NT2/D1 (cell line): ENCODE measurements around the gene NBEAL1.
"Not testable (repeated sequence)": the region's sequence is repeated elsewhere in the genome, so short reads cannot be mapped to it uniquely, and the experiment has no call there.

Source experiments
- DNase-seq: peaks from one replicate; pipeline ENCODE4 v3.0.0-alpha.2; 2011; ENCODE audit warnings: low read depth, low spot score
- H3K27me3 ChIP-seq: 2 replicates; pipeline ENCODE4 v1.6.0; 2011; ENCODE audit warnings: mild to moderate bottlenecking; ENCODE audit not compliant: insufficient read length, insufficient read depth
- H3K36me3 ChIP-seq: 2 replicates; pipeline ENCODE4 v1.6.1; 2011; ENCODE audit warnings: mild to moderate bottlenecking, low read length, mixed read lengths; ENCODE audit not compliant: insufficient read depth, insufficient read length
- H3K4me1 ChIP-seq: 2 replicates; pipeline ENCODE4 v1.5.1; 2011; ENCODE audit not compliant: insufficient read depth, insufficient read length
- H3K4me3 ChIP-seq: 2 replicates; pipeline ENCODE4 v1.5.1; 2011; ENCODE audit warnings: low read depth; ENCODE audit not compliant: insufficient read length
- H3K9ac ChIP-seq: 2 replicates; pipeline ENCODE4 v1.6.0; 2011; ENCODE audit warnings: low read depth; ENCODE audit not compliant: insufficient read length
- H3K9me3 ChIP-seq: 2 replicates; pipeline ENCODE4 v1.5.1; 2011; ENCODE audit warnings: mild to moderate bottlenecking, low read length; ENCODE audit not compliant: insufficient read depth
- SUZ12 ChIP-seq: IDR thresholded peaks from 2 replicates; pipeline ENCODE4 v1.6.1; 2011; ENCODE audit not compliant: insufficient read length, insufficient read depth; ENCODE audit errors: extremely low read depth
- YY1 ChIP-seq: IDR thresholded peaks from 2 replicates; pipeline ENCODE4 v1.6.1; 2011; ENCODE audit not compliant: insufficient read length, insufficient read depth
- ZNF274 ChIP-seq: IDR thresholded peaks from 2 replicates; pipeline ENCODE4 v1.6.1; 2011; ENCODE audit warnings: mild to moderate bottlenecking, low read depth, low read length

The NBEAL1 gene

DNA sequence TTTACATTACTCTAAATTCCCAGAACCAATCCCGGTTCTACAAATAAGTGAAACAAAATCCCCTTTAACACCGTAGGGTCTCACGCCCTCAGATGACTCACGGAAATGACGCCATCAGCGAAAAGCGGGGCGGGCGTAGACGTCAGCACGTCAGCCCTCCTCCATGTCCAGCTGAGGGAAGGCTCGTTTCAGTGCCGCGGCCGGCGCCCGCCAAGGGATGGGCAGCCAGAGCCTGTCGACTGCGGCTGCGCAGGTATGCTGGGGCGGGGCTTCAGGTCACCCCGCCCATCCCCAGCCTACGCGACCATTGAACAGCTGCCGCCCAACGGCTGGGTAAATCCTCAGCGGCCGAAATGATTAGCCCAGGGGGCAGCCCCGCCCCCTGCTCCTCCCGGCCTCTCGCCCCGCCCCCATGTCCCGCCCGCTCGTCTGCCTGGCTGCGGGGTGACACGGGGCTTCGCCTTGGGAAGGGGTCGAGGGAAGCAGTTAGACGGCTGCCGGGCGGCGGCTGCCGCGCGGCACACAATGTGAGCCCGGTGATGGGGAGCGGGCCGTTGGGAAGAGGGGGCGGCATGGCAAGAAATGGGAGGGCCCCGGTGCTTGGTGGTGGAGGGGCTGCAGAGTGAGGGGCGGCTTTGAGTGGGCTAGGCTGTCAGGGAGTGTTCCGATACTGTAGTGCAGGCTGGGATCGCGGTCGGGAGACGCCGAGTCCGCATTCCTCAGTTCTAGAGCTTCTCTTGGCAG is at the start of gene NBEAL1:
TSS of gene NBEAL1 (plus strand) at position 420 of the 744 bp plus-strand sequence. CDS start 1,510 bp downstream, outside the sequence.
- TF ChIP-seq YY1 = peak; percentile 27
- no peak for TF ChIP-seq SUZ12
- peak within 1 kb of the TSS; percentile 89 for H3K9ac ChIP-seq
- H3K27me3 ChIP-seq = no peaks in the 10 kb centered on the region

GRCh38 chr2:202965810-202966460 is 48.7 kb upstream of the NBEAL1 start:
- H3K9ac ChIP-seq = no peak overlapping the region
- peak; percentile 9 for DNase-seq
- no peaks in the 10 kb centered on the region for H3K36me3 ChIP-seq

More for the DNA sequence above, at the start of gene NBEAL1:
- Histone ChIP-seq H3K36me3 (peaks cover 8% of the 10 kb centered on the region), H3K9me3 (no peaks in the 10 kb centered on the region), H3K4me1 (no peaks in the 10 kb centered on the region), H3K4me3 (peak within 1 kb of the TSS; percentile 93)
- peak; percentile 96 for DNase-seq

GRCh38 chr2:202969404-202969803 is 45.3 kb upstream of the NBEAL1 start:
- DNase-seq, H3K4me3 ChIP-seq, H3K9ac ChIP-seq: not testable (repeated sequence)

More at GRCh38 chr2:202965810-202966460, 48.7 kb upstream of the NBEAL1 start:
- Histone ChIP-seq H3K9me3 (no peaks in the 10 kb centered on the region), H3K4me3 (no peak overlapping the region), H3K27me3 (no peaks in the 10 kb centered on the region), H3K4me1 (peaks cover 4% of the 10 kb centered on the region)
- TF ChIP-seq ZNF274 (no peak), YY1 (no peak), SUZ12 (no peak)

GRCh38 chr2:202976809-202977208 is 37.9 kb upstream of the NBEAL1 start:
- no peaks in the 10 kb centered on the region for H3K9me3 ChIP-seq
- no peaks in the 10 kb centered on the region for H3K4me1 ChIP-seq
- DNase-seq = no peak
- no peaks in the 10 kb centered on the region for H3K27me3 ChIP-seq
- H3K4me3 ChIP-seq = no peak overlapping the region
- no peak overlapping the region for H3K9ac ChIP-seq
- TF ChIP-seq ZNF274 (no peak), YY1 (no peak), SUZ12 (no peak)
- H3K36me3 ChIP-seq = no peaks in the 10 kb centered on the region

More at GRCh38 chr2:202969404-202969803, 45.3 kb upstream of the NBEAL1 start:
- H3K36me3 ChIP-seq, H3K27me3 ChIP-seq, H3K9me3 ChIP-seq, H3K4me1 ChIP-seq: not testable (repeated sequence)

GRCh38 chr2:202982779-202983491 is 31.7 kb upstream of the NBEAL1 start:
- no peaks in the 10 kb centered on the region for H3K9me3 ChIP-seq
- no peak overlapping the region for H3K4me3 ChIP-seq
- no peaks in the 10 kb centered on the region for H3K27me3 ChIP-seq
- no peak overlapping the region for H3K9ac ChIP-seq
- no peaks in the 10 kb centered on the region for H3K36me3 ChIP-seq
- DNase-seq = no peak
- no peak for TF ChIP-seq SUZ12
- TF ChIP-seq ZNF274 = no peak
- no peak for TF ChIP-seq YY1
- no peaks in the 10 kb centered on the region for H3K4me1 ChIP-seq

- DNase-seq = no peak
- no peak for TF ChIP-seq ZNF274
- no peak for TF ChIP-seq SUZ12
- TF ChIP-seq YY1 = no peak
- Histone ChIP-seq H3K9me3 (no peaks in the 10 kb centered on the region), H3K36me3 (no peaks in the 10 kb centered on the region), H3K4me1 (no peaks in the 10 kb centered on the region), H3K9ac (no peak overlapping the region), H3K27me3 (no peaks in the 10 kb centered on the region), H3K4me3 (no peak overlapping the region)
These were observed 24.9 kb upstream of the NBEAL1 start for GRCh38 chr2:202989749-202990148.

- no peaks in the 10 kb centered on the region for H3K9me3 ChIP-seq
- no peak for TF ChIP-seq ZNF274
- no peak for TF ChIP-seq SUZ12
- no peak for TF ChIP-seq YY1
- no peaks in the 10 kb centered on the region for H3K27me3 ChIP-seq
- DNase-seq = no peak
- no peaks in the 10 kb centered on the region for H3K4me1 ChIP-seq
- no peaks in the 10 kb centered on the region for H3K36me3 ChIP-seq
- H3K9ac ChIP-seq = no peak overlapping the region
- H3K4me3 ChIP-seq = no peak overlapping the region
These were observed 24.2 kb upstream of the NBEAL1 start for GRCh38 chr2:202990501-202990900.

DNA sequence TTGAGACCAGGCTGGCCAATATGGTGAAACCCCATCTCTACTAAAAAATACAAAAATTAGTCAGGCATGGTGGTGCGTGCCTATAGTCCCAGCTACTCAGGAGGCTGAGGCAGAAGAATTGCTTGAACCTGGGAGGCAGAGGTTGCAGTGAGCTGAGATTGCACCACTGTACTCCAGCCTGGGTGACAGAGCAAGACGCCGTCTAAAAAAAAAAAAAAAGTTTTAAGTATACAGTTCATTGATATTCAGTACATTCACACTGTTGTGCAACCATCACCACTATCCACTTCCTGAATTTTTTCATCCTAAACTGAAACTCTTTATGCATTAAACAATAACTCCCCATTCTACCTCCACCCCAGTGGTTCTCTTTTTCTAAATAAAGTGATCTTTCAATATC is 17.6 kb upstream of the NBEAL1 start:
- DNase-seq, H3K9me3 ChIP-seq, H3K36me3 ChIP-seq, H3K4me1 ChIP-seq, H3K4me3 ChIP-seq, H3K9ac ChIP-seq, H3K27me3 ChIP-seq: not testable (repeated sequence)
